ENCODE measurements around the gene STRA8. TPM values are rescaled to one million over a fixed set of nuclear protein-coding genes. Genes with fewer than 3 reads are reported as not detected.

Gene STRA8
- total and polyA plus RNA-seq, 2 of the 13 experiments (the other 11 are each of a cell fraction or from before 2014, with no cell fraction given) = not detected

GRCh38 chr7:135213831-135214230 lies 19.8 kb upstream of the STRA8 start:
- H3K9ac ChIP-seq (ENCODE audit: insufficient read depth, low read depth, low read length) = no peak overlapping the region
- 14% methylated on average over 2 of the region's 2 CpGs for WGBS (ENCODE audit: low lambda C conversion rate)
- H4K20me1 ChIP-seq (ENCODE audit: insufficient read depth, low read length) = no peaks in the 10 kb centered on the region
- TF ChIP-seq IRF1 (CRISPR knock-in tag; IDR thresholded peaks at IDR 0.05; ENCODE audit: low read depth) (no peak), NFAT5 (CRISPR knock-in tag; IDR thresholded peaks at IDR 0.05) (no peak), FOXA1 (IDR thresholded peaks at IDR 0.05) (no peak), FOXA1 (CRISPR knock-in tag; IDR thresholded peaks at IDR 0.05) (no peak), THAP7 (CRISPR knock-in tag; IDR thresholded peaks at IDR 0.05) (no peak), RERE (CRISPR knock-in tag; IDR thresholded peaks at IDR 0.05; ENCODE audit: low read depth) (no peak), SMAD3 (CRISPR knock-in tag; IDR thresholded peaks at IDR 0.05) (no peak), ZC3H4 (CRISPR knock-in tag; IDR thresholded peaks at IDR 0.05; ENCODE audit: borderline replicate concordance) (no peak), ARNT (IDR thresholded peaks at IDR 0.05) (no peak), AHR (CRISPR knock-in tag; IDR thresholded peaks at IDR 0.05) (no peak), ZNF614 (CRISPR knock-in tag; IDR thresholded peaks at IDR 0.05; ENCODE audit: borderline replicate concordance) (no peak)
- DNase-seq (ENCODE audit: low spot score) (no peak), ATAC-seq (no peak), FAIRE-seq (no peak)
- intact Hi-C loops (cut with micrococcal nuclease; ENCODE audit: unreplicated experiment) = loop anchor here (5.0 kb wide), 1 partner anchor 38 kb away; no protein-coding TSS in a partner anchor
- no peaks in the 10 kb centered on the region for H3K36me3 ChIP-seq (replicated peaks in 1 of 2; ENCODE audit: control insufficient read depth in 1 of 2, insufficient read depth in 2 of 2, low read length in 2 of 2)
- no peaks in the 10 kb centered on the region for H3K9me3 ChIP-seq (ENCODE audit: low read length)
- no peak overlapping the region for H3K4me2 ChIP-seq (ENCODE audit: low read depth, low read length)
- in situ Hi-C loops (cut with HindIII; ENCODE audit: extremely low pct_ligation_motif_present, low pct_unique_long_range_greater_than_20kb) = loop anchor here (5.0 kb wide), 1 partner anchor 37 kb away; no protein-coding TSS in a partner anchor
- no peaks in the 10 kb centered on the region; a peak in 1 of 5 replicates for H3K27me3 ChIP-seq (ENCODE audit: control insufficient read depth in 1 of 2, insufficient read depth in 2 of 2, low read length in 2 of 2)
- peak overlapping the region; percentile 21 for H2AFZ ChIP-seq (ENCODE audit: low read length)
- BruUV-seq (replicated peaks) = no TSS peak
- peaks cover 9% of the 10 kb centered on the region for H3K79me2 ChIP-seq (ENCODE audit: insufficient read depth, low read length)
- no peak overlapping the region for H3K27ac ChIP-seq (ENCODE audit: extremely low read length, insufficient read depth, low read length)
- H3K4me3 ChIP-seq (replicated peaks in 1 of 3; ENCODE audit: insufficient read depth in 1 of 3, low read depth in 2 of 3, low read length in 3 of 3) = no peak overlapping the region
- ChIA-PET POLR2A (no interaction called here), CTCF (ENCODE audit: low intra/inter-chr PET ratio, low total read pairs) (no interaction called here)
- H3K4me1 ChIP-seq (ENCODE audit: insufficient read depth, low read length) = peaks cover 59% of the 10 kb centered on the region
